Panc1 (cell line): Measurements from ENCODE around the gene TBXA2R. TPM values are rescaled to one million over a fixed set of nuclear protein-coding genes. Genes with fewer than 3 reads are reported as not detected.
A peak's percentile ranks its signal among the peaks of the same experiment; 100 is the strongest.

ENCODE experiments used
- ATAC-seq: fragments of 200-7000 bp; cut with Tn5 transposase; 2 replicates; pipeline ENCODE4 v1.9.1; 2020; ENCODE audit warnings: mild to moderate bottlenecking, moderate library complexity
- BruUV-seq: library from RNA; stranded (reverse); fragments of 400-500 nt; replicated peaks from 2 replicates; lab custom pipeline; 2021; lab: Mats Ljungman, UMichigan
- CTCF ChIA-PET: fragments of 300-600 bp; sonication (Branson Sonifier 250); formaldehyde crosslinking; loops from one replicate; lab custom pipeline; 2022; ENCODE audit warnings: antibody characterized with exemption; lab: Charles Lee
- POLR2A ChIA-PET: fragments of 300-600 bp; sonication (Branson Sonifier 250); formaldehyde crosslinking; loops from one replicate; lab custom pipeline; 2022; ENCODE audit warnings: antibody characterized with exemption; lab: Charles Lee
- DNase-seq: peaks from one replicate; pipeline ENCODE4 v3.0.0-alpha.2; 2010; ENCODE audit warnings: low read depth, low spot score
- H3K27ac ChIP-seq: 2 replicates; pipeline ENCODE4 v1.5.1; 2011; ENCODE audit warnings: mild to moderate bottlenecking, low read length, inconsistent platforms
- H3K27me3 ChIP-seq: fragments of 200-500 bp; sonication (Bioruptor generic); 2 replicates; pipeline ENCODE4 v1.6.0; 2014; ENCODE audit warnings: low read length, inconsistent platforms; ENCODE audit not compliant: control insufficient read depth, insufficient read depth
- H3K36me3 ChIP-seq: fragments of 200-500 bp; sonication (Bioruptor generic); 2 replicates; pipeline ENCODE4 v1.5.1; 2014; ENCODE audit warnings: inconsistent platforms, mild to moderate bottlenecking, low read length, moderate library complexity; ENCODE audit not compliant: control insufficient read depth, insufficient read depth
- H3K4me1 ChIP-seq: 2 replicates; pipeline ENCODE4 v1.5.1; 2011; ENCODE audit warnings: inconsistent platforms, mild to moderate bottlenecking, low read length, moderate library complexity; ENCODE audit not compliant: control insufficient read depth, insufficient read depth
- H3K4me3 ChIP-seq, 2 experiments: 2 replicates each; pipeline ENCODE4 v1.5.1; 2011 to 2012; ENCODE audit warnings: low read depth in 2 of 2, low read length in 2 of 2, mild to moderate bottlenecking in 2 of 2, inconsistent platforms in 1 of 2, moderate library complexity in 1 of 2
- H3K9me3 ChIP-seq: fragments of 200-500 bp; sonication (Bioruptor generic); 2 replicates; pipeline ENCODE4 v1.5.1; 2014; ENCODE audit warnings: low read depth, mild to moderate bottlenecking, inconsistent platforms, low read length, moderate library complexity; ENCODE audit not compliant: control insufficient read depth, insufficient read depth
- CTCF ChIP-seq: fragments of 450-650 bp; IDR thresholded peaks from 2 replicates; pipeline ENCODE4 v1.5.1; 2017; ENCODE audit warnings: mild to moderate bottlenecking
- POLR2AphosphoS5 ChIP-seq: IDR thresholded peaks from 2 replicates; pipeline ENCODE4 v1.6.1; 2012; ENCODE audit warnings: mild to moderate bottlenecking, low read depth, low read length, moderate library complexity
- REST ChIP-seq, 2 experiments: IDR thresholded peaks; 2 replicates each; pipeline ENCODE4 v1.6.1; 2011 to 2012; ENCODE audit warnings: low read depth in 2 of 2, control low read depth in 1 of 2, low read length in 1 of 2, mild to moderate bottlenecking in 1 of 2, moderate library complexity in 1 of 2; ENCODE audit not compliant: insufficient read depth in 1 of 2
- SIN3A ChIP-seq: IDR thresholded peaks from 2 replicates; pipeline ENCODE4 v1.6.1; 2012; ENCODE audit warnings: low read depth, mild to moderate bottlenecking, low read length, moderate library complexity, borderline replicate concordance; ENCODE audit not compliant: insufficient read depth
- TCF7L2 ChIP-seq: IDR thresholded peaks from 2 replicates; pipeline ENCODE4 v1.6.1; 2011; ENCODE audit warnings: mild to moderate bottlenecking, low read depth, low read length, inconsistent platforms
- in situ Hi-C: cut with HindIII; loops from 2 replicates; pipeline ENCODE4 v1.10.0; 2016; ENCODE audit warnings: low sequenced_read_pairs, low pct_unique_long_range_greater_than_20kb
- intact Hi-C: fragments of 100-400 bp; cut with micrococcal nuclease; formaldehyde crosslinking; loops from one replicate; pipeline ENCODE4 v1.10.0; 2022; ENCODE audit not compliant: unreplicated experiment
- total RNA-seq: library from RNA; stranded (reverse); gene quantifications from one replicate; pipeline ENCODE4 v1.2.1, GENCODE V29; 2021; ENCODE audit not compliant: unreplicated experiment

TBXA2R gene
- total RNA-seq, 1 experiment from 2014 or later, result 5.2 TPM

- in situ Hi-C loops (no loop called here), intact Hi-C loops (no loop called here)
- H3K4me3 ChIP-seq, result no peak overlapping the region
- ChIA-PET CTCF (interaction anchor here (1.0 kb wide), 1 partner anchor 125 kb away, joined by 3 read pairs; no protein-coding TSS in a partner anchor), POLR2A (no interaction called here)
- ATAC-seq (0 out of 2 replicates have a peak, but pooled peaks have one; percentile 18), DNase-seq (no peak)
- TF ChIP-seq REST (IDR thresholded peaks at IDR 0.05; ENCODE audit: insufficient read depth in 1 of 2, low read depth in 2 of 2, low read length in 1 of 2) (no peak), POLR2AphosphoS5 (no peak), TCF7L2 (no peak), SIN3A (no peak), CTCF (no peak)
- peaks cover 26% of the 10 kb centered on the region for H3K4me1 ChIP-seq
- no peaks in the 10 kb centered on the region for H3K36me3 ChIP-seq
- H3K9me3 ChIP-seq, result no peaks in the 10 kb centered on the region
- no peaks in the 10 kb centered on the region for H3K27me3 ChIP-seq
- BruUV-seq, result no TSS peak
- H3K27ac ChIP-seq, result no peak overlapping the region
These were observed 3.4 kb upstream of the TBXA2R start for GRCh38 chr19:3609779-3610719.

DNA sequence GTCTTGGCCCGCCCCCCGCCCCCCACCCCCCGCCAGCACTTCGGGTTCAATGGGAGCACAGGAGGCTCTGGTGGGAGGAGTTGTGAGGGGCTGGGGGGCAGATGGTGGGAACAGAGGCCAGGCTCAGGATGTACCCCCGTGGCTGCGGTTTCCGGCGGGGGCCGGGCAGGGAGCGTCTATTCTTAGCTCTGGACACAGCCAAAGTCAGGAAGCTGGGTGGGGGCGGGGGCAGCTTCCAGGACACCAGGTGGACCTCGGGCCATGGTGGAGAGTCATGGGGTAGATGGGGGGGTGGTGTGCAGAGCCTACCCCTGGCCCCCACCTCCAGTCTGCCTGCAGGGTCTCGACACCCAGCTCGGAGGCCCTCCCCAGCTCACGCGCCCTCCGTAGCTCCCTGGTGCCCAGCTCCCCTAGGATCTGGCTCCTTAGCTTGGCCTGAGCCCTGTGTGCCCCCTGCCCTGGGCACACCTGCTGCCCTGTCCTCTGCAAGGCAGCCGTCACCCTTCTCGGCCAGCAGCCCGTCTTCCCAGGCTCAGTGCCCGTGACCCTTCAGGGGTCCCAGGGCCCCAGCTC lies 2.2 kb upstream of the TBXA2R start:
- no TSS peak for BruUV-seq
- no peak for DNase-seq
- Histone ChIP-seq H3K36me3 (no peaks in the 10 kb centered on the region), H3K27ac (no peak overlapping the region), H3K4me3 (no peak overlapping the region), H3K9me3 (no peaks in the 10 kb centered on the region), H3K4me1 (peaks cover 30% of the 10 kb centered on the region), H3K27me3 (no peaks in the 10 kb centered on the region)
- POLR2A ChIA-PET, result no interaction called here
- no peak for ATAC-seq
- TF ChIP-seq TCF7L2 (no peak), REST (IDR thresholded peaks at IDR 0.05; ENCODE audit: insufficient read depth in 1 of 2, low read depth in 2 of 2, low read length in 1 of 2) (no peak), CTCF (no peak), SIN3A (no peak), POLR2AphosphoS5 (no peak)
- CTCF ChIA-PET, result interaction anchor here (0.6 to 0.7 kb wide), 2 partner anchors 17 to 286 kb away, joined by 4 read pairs; no protein-coding TSS in a partner anchor
- intact Hi-C loops, result no loop called here
- in situ Hi-C loops, result no loop called here
